Sigmoid colon (tissue), 7 donors: ENCODE results near the gene NAA80. TPM values are rescaled to one million over a fixed set of nuclear protein-coding genes. Genes with fewer than 3 reads are reported as not detected.
A peak's percentile ranks its signal among the peaks of the same experiment; 100 is the strongest.

ENCODE experiments used
- DNase-seq: peaks from one replicate; pipeline ENCODE4 v3.0.0-alpha.2; 2019
- H3K27ac ChIP-seq, 4 donors: fragments of 200-600 bp; sonication (generic); one replicate each; pipeline ENCODE4 v1.5.1; 2016 to 2019; ENCODE audit warnings: mild to moderate bottlenecking in 1 of 4
- H3K27me3 ChIP-seq, 3 donors: fragments of 200-600 bp; sonication (generic); one replicate each; pipeline ENCODE4 v1.5.1; 2019; ENCODE audit warnings: mild to moderate bottlenecking in 1 of 3
- H3K36me3 ChIP-seq, 4 donors: fragments of 200-600 bp; sonication (generic); one replicate each; pipeline ENCODE4 v1.5.1; 2016 to 2019
- H3K4me1 ChIP-seq, 4 donors: fragments of 200-600 bp; sonication (generic); one replicate each; pipeline ENCODE4 v1.5.1; 2017 to 2019
- H3K4me3 ChIP-seq, 4 donors: fragments of 200-600 bp; sonication (generic); one replicate each; pipeline ENCODE4 v1.5.1; 2017 to 2019; ENCODE audit warnings: mild to moderate bottlenecking in 2 of 4, moderate library complexity in 1 of 4
- H3K9me3 ChIP-seq, 4 donors: fragments of 200-600 bp in 3 of 4; sonication (generic) in 3 of 4; one replicate each; pipeline versions ENCODE4 v1.5.1 to v1.6.1; 2013 to 2019
- EP300 ChIP-seq, 4 donors: sonication (generic); formaldehyde crosslinking; IDR thresholded peaks; one replicate each; pipeline ENCODE4 v1.6.1; 2017; ENCODE audit warnings: antibody characterized with exemption in 4 of 4
- POLR2A ChIP-seq, 2 donors: fragments of 450-650 bp; IDR thresholded peaks; one replicate each; pipeline ENCODE4 v1.6.1; 2016; ENCODE audit warnings: antibody characterized with exemption in 2 of 2, mild to moderate bottlenecking in 2 of 2, moderate library complexity in 2 of 2
- POLR2AphosphoS5 ChIP-seq, 4 donors: sonication (generic); formaldehyde crosslinking; IDR thresholded peaks; one replicate each; pipeline ENCODE4 v1.6.1; 2017; ENCODE audit warnings: antibody characterized with exemption in 4 of 4
- WGBS, 2 donors: extraction: QIAGEN DNeasy Blood & Tissue Kit; methylation state at CpG; one replicate each; pipeline ENCODE4 v1.1.7; 2013; 5-methylcytosine and 5-hydroxymethylcytosine counted together
- intact Hi-C: fragments of 100-400 bp; cut with DNase I; formaldehyde crosslinking; loops from one replicate; pipeline ENCODE4 v1.15.1; 2023
- polyA plus RNA-seq, 3 donors: library from polyadenylated mRNA; stranded (reverse); fragments of 200-250 nt; gene quantifications; one replicate each; pipeline ENCODE4 v1.2.3, GENCODE V29; 2013
- total RNA-seq, 4 donors: library from RNA; depleted of rRNA; stranded (reverse); fragments of >200 nt; gene quantifications; one replicate each; pipeline ENCODE4 v1.1.0, GENCODE V29; 2016
- TF ChIP-seq, protein P1 (sequence below), 4 experiments: fragments of 450-650 bp in 3 of 4; fragments of 200-600 bp in 1 of 4; IDR thresholded peaks; one replicate each; pipeline ENCODE4 v1.5.1; 2016 to 2019; ENCODE audit warnings: antibody characterized with exemption in 4 of 4, mild to moderate bottlenecking in 3 of 4, moderate library complexity in 2 of 4
- donor health status: healthy with polysubstance abuse.
- donor health status: Bipolar disorder and iron deficiency.
- donor health status: healthy.

The NAA80 gene
- total and polyA plus RNA-seq, 7 donors, result 3.5 to 9.5 (median 6.4) TPM

GRCh38 chr3:50342813-50343633 is 43.8 kb upstream of the NAA80 start:
- no peak for DNase-seq
- no peaks in the 10 kb centered on the region for H3K27me3 ChIP-seq
- WGBS, 2 donors, result 88 to 89% methylated on average over 13 of the region's 13 CpGs
- peaks cover 0 to 49% (median 46%) of the 10 kb centered on the region in 4 donors for H3K4me1 ChIP-seq
- TF ChIP-seq EP300 (IDR thresholded peaks at IDR 0.05) (no peak), POLR2AphosphoS5 (IDR thresholded peaks at IDR 0.05) (no peak), POLR2A (IDR thresholded peaks at IDR 0.05) (no peak)
- TF ChIP-seq, protein P1, sequence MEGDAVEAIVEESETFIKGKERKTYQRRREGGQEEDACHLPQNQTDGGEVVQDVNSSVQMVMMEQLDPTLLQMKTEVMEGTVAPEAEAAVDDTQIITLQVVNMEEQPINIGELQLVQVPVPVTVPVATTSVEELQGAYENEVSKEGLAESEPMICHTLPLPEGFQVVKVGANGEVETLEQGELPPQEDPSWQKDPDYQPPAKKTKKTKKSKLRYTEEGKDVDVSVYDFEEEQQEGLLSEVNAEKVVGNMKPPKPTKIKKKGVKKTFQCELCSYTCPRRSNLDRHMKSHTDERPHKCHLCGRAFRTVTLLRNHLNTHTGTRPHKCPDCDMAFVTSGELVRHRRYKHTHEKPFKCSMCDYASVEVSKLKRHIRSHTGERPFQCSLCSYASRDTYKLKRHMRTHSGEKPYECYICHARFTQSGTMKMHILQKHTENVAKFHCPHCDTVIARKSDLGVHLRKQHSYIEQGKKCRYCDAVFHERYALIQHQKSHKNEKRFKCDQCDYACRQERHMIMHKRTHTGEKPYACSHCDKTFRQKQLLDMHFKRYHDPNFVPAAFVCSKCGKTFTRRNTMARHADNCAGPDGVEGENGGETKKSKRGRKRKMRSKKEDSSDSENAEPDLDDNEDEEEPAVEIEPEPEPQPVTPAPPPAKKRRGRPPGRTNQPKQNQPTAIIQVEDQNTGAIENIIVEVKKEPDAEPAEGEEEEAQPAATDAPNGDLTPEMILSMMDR (IDR thresholded peaks at IDR 0.05), result no peak
- no peak overlapping the region for H3K4me3 ChIP-seq
- H3K27ac ChIP-seq, result no peak overlapping the region
- H3K9me3 ChIP-seq, result no peaks in the 10 kb centered on the region
- intact Hi-C loops, result no loop called here
- peaks cover 0 to 7% (median 1%) of the 10 kb centered on the region in 4 donors for H3K36me3 ChIP-seq

DNA sequence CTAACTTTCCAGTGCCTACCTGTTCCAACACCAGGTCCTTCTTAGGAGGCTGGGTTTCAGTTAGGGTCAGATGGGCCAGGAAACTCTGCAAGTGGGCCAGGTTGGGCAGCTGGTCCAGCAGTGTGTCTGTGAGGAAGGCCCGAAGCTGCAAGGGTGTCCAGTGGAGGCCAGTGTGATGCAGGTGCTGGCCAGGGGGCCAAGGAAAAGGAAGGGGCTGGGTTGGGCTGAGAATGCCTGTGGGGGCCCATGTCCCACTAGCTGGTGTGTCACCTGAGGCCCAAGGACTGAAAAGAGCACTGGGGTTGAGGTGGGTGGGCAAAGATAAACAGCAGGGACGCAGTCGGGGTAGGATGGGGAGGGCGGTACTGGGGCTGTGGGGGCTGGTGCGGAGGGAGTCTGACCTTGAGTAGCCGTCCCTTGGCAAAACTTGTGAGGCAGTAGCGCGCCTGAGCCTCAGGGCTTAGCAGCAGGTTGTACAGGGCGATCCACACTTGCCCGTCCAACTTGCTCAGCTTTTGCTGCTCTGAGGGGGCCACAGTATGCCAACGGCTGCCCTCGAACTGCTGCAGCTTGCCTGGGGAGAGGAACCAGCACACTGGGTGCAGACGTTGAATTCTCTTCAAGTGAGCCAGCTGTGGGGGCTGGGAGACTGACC is 42.9 kb upstream of the NAA80 start:
- Histone ChIP-seq H3K27ac (no peak overlapping the region), H3K9me3 (no peaks in the 10 kb centered on the region), H3K4me1 (peaks cover 0 to 55% (median 51%) of the 10 kb centered on the region in 4 donors), H3K36me3 (no peaks in the 10 kb centered on the region), H3K4me3 (no peak overlapping the region), H3K27me3 (no peaks in the 10 kb centered on the region)
- WGBS, 2 donors, result 92 to 94% methylated on average over 13 of the region's 13 CpGs
- no peak for TF ChIP-seq EP300 (IDR thresholded peaks at IDR 0.05)
- TF ChIP-seq, protein P1 (IDR thresholded peaks at IDR 0.05), result no peak
- TF ChIP-seq POLR2A (IDR thresholded peaks at IDR 0.05), result no peak
- TF ChIP-seq POLR2AphosphoS5 (IDR thresholded peaks at IDR 0.05), result no peak
- intact Hi-C loops, result no loop called here
- DNase-seq, result no peak

DNA sequence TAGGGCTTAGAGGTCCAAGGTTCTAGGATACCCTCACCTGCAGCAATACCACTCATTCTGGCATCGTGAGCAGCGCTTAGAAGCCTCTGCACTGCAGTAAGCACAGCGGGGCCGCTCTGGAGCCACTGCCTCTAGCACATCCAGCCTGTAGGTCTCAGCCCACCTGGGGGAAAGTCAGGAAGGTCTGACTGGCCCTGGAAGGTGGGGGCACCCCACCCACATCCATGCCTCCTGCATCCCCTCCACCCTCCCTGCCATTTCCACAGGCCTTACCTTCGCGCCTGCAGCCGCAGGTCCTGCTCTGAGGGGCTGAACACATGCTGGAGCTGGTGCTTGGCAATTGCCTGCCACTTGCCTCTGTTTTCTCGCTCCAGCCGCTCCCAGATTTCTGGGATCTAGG is 42.3 kb upstream of the NAA80 start:
- intact Hi-C loops, result no loop called here
- Histone ChIP-seq H3K4me3 (peak overlapping the region in 3 of 4 donors; percentile 52 to 62 (median 57)), H3K27me3 (no peaks in the 10 kb centered on the region), H3K4me1 (peaks cover 0 to 57% (median 54%) of the 10 kb centered on the region in 4 donors), H3K27ac (peak overlapping the region; percentile 93 to 100 (median 98)), H3K9me3 (no peaks in the 10 kb centered on the region), H3K36me3 (no peaks in the 10 kb centered on the region)
- TF ChIP-seq POLR2A (IDR thresholded peaks at IDR 0.05), result no peak
- TF ChIP-seq, protein P1 (IDR thresholded peaks at IDR 0.05), result no peak
- no peak for TF ChIP-seq EP300 (IDR thresholded peaks at IDR 0.05)
- TF ChIP-seq POLR2AphosphoS5 (IDR thresholded peaks at IDR 0.05), result no peak
- WGBS, 2 donors, result 87 to 90% methylated on average over 9 of the region's 9 CpGs
- DNase-seq, result no peak

- TF ChIP-seq EP300 (IDR thresholded peaks at IDR 0.05) (no peak), POLR2A (IDR thresholded peaks at IDR 0.05) (peak; percentile 18 to 43), POLR2AphosphoS5 (IDR thresholded peaks at IDR 0.05) (peak; percentile 40 to 71 (median 64))
- TF ChIP-seq, protein P1 (IDR thresholded peaks at IDR 0.05), result no peak
- DNase-seq, result peak; percentile 92
- peaks cover 0 to 61% (median 59%) of the 10 kb centered on the region in 4 donors for H3K4me1 ChIP-seq
These were observed 41.5 kb upstream of the NAA80 start, which contains the start of gene RASSF1 for GRCh38 chr3:50340448-50341329. Gene RASSF1 (minus strand): TSS chr3:50340836. CDS start chr3:50340805, 31 bp downstream.

More at GRCh38 chr3:50340448-50341329, 41.5 kb upstream of the NAA80 start, which contains the start of gene RASSF1:
- H3K4me3 ChIP-seq, result peak within 1 kb of the TSS; percentile 34 to 62 (median 54)
- 4 to 10% methylated on average over 85 of the region's 85 CpGs for WGBS, 2 donors
- H3K36me3 ChIP-seq, result no peaks in the 10 kb centered on the region
- no peaks in the 10 kb centered on the region for H3K9me3 ChIP-seq
- peak within 1 kb of the TSS; percentile 93 to 100 (median 98) for H3K27ac ChIP-seq
- intact Hi-C loops, result no loop called here
- no peaks in the 10 kb centered on the region for H3K27me3 ChIP-seq
